GM04503 (cell line): ENCODE data around the gene SEMA4B.

Experiments used
- DNase-seq: peaks from one replicate; pipeline ENCODE4 v3.0.0-alpha.2; 2012; ENCODE audit warnings: low read depth

Gene SEMA4B

GRCh38 chr15:90225504-90226234 is 24.5 kb downstream of the SEMA4B start:
- DNase-seq: no peak

DNA sequence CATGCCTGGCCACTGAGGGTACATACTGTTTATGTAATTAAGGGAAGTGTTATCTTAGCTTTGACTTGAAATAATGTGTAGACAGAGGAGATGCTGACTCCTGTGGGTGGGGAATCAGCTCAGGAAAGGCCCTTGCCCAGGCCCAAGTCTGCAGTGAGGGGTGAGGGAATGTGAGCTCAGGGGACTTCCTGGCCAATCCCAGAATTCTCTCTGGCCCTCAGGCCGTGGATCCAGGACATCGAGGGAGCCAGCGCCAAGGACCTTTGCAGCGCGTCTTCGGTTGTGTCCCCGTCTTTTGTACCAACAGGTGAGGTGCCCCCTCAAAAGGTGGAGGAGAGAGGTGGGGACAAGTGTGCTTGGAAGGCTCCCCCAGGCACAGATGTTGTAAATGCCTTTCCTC is 26.2 kb downstream of the SEMA4B start:
- DNase-seq: no peak

- no peak for DNase-seq
Measured at GRCh38 chr15:90227816-90228772, 27.0 kb downstream of the SEMA4B start.

DNA sequence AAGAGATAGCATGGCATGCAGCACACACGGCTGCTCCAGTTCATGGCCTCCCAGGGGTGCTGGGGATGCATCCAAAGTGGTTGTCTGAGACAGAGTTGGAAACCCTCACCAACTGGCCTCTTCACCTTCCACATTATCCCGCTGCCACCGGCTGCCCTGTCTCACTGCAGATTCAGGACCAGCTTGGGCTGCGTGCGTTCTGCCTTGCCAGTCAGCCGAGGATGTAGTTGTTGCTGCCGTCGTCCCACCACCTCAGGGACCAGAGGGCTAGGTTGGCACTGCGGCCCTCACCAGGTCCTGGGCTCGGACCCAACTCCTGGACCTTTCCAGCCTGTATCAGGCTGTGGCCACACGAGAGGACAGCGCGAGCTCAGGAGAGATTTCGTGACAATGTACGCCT is 27.8 kb downstream of the SEMA4B start:
- no peak for DNase-seq

DNA sequence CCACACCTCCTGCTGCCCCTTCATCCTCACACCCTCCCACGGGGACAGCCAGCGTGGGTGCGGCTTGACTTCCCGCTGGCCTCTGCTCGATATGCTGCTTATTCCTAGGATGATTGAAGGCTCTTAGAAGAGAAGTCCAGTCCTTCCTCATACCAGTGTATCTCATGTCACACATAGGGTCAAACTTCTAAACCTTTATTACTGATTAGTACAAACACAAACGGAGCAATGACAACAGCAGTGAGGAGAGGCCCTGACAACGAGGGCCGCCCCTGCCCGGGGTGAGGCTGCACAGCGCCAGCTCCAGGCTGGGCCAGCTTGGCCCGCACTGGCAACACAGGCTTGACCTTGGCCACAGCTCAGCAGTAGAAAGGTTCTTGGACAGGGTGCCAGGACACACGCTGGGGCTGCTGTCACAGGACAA is 29.0 kb downstream of the SEMA4B start:
- no peak for DNase-seq

- DNase-seq: no peak
Measured at GRCh38 chr15:90230610-90231009, 29.5 kb downstream of the SEMA4B start.

GRCh38 chr15:90231028-90232017 is 30.2 kb downstream of the SEMA4B start:
- no peak for DNase-seq

GRCh38 chr15:90232196-90232595 is 31.1 kb downstream of the SEMA4B start:
- DNase-seq: no peak

DNA sequence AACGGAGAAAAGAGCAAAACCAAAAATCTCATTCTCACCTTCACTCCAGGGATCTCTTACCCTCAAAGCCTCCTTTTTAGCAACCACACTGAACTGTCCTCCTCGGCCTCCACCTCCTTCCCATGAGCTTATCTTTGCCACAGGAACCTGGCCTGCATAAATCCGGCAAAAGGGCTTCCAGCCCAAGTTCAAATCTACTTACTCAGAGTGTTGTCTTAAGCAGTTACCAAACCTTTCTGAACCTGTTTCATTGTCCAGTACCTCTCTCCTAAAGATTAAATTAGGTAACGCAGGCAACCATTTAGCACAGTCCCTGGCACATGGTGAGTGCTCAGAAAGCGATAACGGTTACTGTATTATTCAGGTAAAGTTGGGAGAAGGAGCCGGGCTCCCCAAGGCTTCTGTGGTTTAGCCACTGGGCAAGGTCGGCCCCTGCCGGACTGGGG is 31.8 kb downstream of the SEMA4B start:
- DNase-seq: no peak

DNA sequence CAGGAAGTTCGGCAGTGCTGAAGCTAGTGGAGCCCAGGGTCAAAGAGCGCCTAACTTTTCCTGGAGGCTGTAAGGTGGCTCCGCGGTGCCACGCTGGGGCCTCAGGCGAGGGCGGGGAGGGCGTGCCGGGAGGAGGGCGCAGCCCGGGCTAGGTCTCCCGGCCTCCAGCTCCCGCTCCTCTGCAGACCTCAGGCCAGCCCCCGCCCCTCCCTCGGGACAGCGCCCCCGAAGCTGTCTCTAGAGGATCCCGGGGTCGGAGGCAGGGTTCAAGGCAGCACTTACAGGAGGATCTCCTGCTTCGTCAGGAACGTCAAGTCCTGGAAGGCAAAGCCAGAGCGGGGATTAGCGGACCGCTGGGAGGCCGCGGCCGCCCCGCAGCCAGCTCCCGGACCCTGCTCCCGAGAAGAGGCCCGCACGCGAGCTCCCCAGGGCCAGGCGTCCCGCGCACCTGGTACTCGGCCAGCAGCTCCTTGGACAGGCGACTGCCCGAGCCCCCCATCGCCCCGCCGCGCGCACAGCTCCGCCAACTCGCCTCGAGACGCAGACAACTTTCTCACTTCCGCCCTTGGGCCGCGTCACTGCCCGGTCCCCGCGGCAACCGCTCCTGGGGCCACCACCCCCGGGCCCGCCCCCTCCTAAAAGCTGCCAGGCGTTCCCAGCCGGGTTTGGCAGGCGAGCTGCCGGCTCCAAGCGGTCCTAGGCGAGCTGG is 32.4 kb downstream of the SEMA4B start, which contains the start of gene CIB1:
Gene CIB1, minus strand, starts transcription at position 555 of the 709 bp plus-strand sequence. Its CDS starts 56 bp downstream, at position 499.
- peak; percentile 60 for DNase-seq

- no peak for DNase-seq
Measured at GRCh38 chr15:90234096-90234988, 33.2 kb downstream of the SEMA4B start, which contains the start of gene GDPGP1. Gene GDPGP1, plus strand, starts transcription at chr15:90234209. Its CDS starts 6,700 bp downstream, at chr15:90240909.

DNA sequence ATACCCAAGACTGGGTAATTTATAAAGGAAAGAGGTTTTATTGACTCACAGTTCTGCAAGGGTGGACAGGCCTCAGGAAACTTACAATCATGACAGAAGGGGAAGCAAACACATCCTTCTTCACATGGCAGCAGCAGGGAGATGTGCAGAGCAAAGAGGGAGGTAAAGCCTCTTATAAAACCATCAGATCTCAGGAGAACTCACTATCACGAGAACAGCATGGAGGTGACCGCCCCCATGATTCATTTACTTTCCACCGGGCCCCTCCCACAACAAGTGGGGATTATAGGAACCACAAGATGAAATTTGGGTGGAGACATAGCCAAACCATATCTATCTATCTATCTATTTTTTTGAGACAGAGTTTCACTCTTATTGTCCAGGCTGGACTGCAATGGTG is 38.2 kb downstream of the SEMA4B start:
- no peak for DNase-seq

- DNase-seq: no peak
Measured at GRCh38 chr15:90240856-90241255, 39.7 kb downstream of the SEMA4B start.

- DNase-seq: no peak
Measured at GRCh38 chr15:90241343-90242192, 40.4 kb downstream of the SEMA4B start.

- no peak for DNase-seq
Measured at GRCh38 chr15:90243943-90244639, 43.0 kb downstream of the SEMA4B start.

- DNase-seq: no peak
Measured at GRCh38 chr15:90248789-90249202, 47.7 kb downstream of the SEMA4B start.

GRCh38 chr15:90249203-90249863 is 48.2 kb downstream of the SEMA4B start, which contains the start of gene TTLL13:
Gene TTLL13, plus strand, starts transcription at chr15:90249556. Its CDS starts 1,075 bp downstream, at chr15:90250631.
- DNase-seq: no peak
